Endothelial cell (in vitro differentiated cells): ENCODE data around the gene ERICH6B. TPM values are rescaled to one million over a fixed set of nuclear protein-coding genes. Genes with fewer than 3 reads are reported as not detected.

ENCODE experiments used
- DNase-seq: peaks from one replicate; pipeline ENCODE4 v3.0.0; 2021; ENCODE audit warnings: low spot score
- H3K27ac Mint-ChIP-seq: one replicate; pipeline ENCODE4 v1.8.0; 2021; ENCODE audit warnings: mixed read lengths, inconsistent platforms; ENCODE audit not compliant: unreplicated experiment
- H3K27me3 Mint-ChIP-seq: one replicate; pipeline ENCODE4 v1.8.0; 2021; ENCODE audit warnings: mild to moderate bottlenecking, moderate library complexity, mixed read lengths, inconsistent platforms; ENCODE audit not compliant: unreplicated experiment
- H3K36me3 Mint-ChIP-seq: one replicate; pipeline ENCODE4 v1.8.0; 2021; ENCODE audit warnings: mild to moderate bottlenecking, low read depth, mixed read lengths, inconsistent platforms; ENCODE audit not compliant: unreplicated experiment
- H3K4me1 Mint-ChIP-seq: one replicate; pipeline ENCODE4 v1.8.0; 2021; ENCODE audit warnings: mild to moderate bottlenecking, mixed read lengths, inconsistent platforms; ENCODE audit not compliant: unreplicated experiment
- H3K4me3 Mint-ChIP-seq: one replicate; pipeline ENCODE4 v1.8.0; 2021; ENCODE audit warnings: mild to moderate bottlenecking, mixed read lengths, inconsistent platforms; ENCODE audit not compliant: unreplicated experiment
- H3K9me3 Mint-ChIP-seq: one replicate; pipeline ENCODE4 v1.8.0; 2021; ENCODE audit warnings: mixed read lengths, inconsistent platforms; ENCODE audit not compliant: unreplicated experiment
- total RNA-seq: library from RNA; stranded (reverse); fragmentation: NEBNext Ultra II Directional; extraction: Animal tissue kit (Norgen Biotek cat#: 25700); gene quantifications from one replicate; pipeline ENCODE4 v1.2.1, GENCODE V29; 2021; ENCODE audit not compliant: unreplicated experiment
- TF ChIP-seq, protein P1 (sequence below): fragments of 200-600 bp; sonication (generic); IDR thresholded peaks from one replicate; pipeline ENCODE4 v1.5.0; 2021; ENCODE audit warnings: antibody characterized with exemption; ENCODE audit not compliant: unreplicated experiment

ERICH6B gene
- total RNA-seq, 1 donor from 2014 or later, result not detected

DNA sequence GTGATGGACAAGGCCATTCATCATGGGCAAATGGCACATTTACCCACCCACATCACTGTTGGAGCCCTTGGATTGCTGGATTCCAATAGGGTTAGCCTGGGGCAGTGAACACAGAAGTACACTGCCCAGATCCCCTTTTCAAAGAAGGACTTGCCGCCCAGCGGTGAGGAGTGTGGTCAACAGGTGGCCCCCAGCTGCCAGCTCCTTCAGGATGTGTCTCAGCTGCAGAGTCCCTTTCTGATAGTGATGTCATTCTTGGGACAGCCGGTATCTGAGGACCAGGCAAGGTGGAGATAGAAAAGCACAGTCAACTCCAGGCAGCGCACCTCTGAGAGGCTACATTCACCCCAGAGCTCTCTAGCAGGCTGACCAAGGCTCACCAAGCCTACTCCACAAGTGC is 16.9 kb downstream of the ERICH6B start:
- no peak overlapping the region for H3K27ac Mint-ChIP-seq
- DNase-seq, result no peak
- H3K9me3 Mint-ChIP-seq, result no peaks in the 10 kb centered on the region
- TF ChIP-seq, protein P1, sequence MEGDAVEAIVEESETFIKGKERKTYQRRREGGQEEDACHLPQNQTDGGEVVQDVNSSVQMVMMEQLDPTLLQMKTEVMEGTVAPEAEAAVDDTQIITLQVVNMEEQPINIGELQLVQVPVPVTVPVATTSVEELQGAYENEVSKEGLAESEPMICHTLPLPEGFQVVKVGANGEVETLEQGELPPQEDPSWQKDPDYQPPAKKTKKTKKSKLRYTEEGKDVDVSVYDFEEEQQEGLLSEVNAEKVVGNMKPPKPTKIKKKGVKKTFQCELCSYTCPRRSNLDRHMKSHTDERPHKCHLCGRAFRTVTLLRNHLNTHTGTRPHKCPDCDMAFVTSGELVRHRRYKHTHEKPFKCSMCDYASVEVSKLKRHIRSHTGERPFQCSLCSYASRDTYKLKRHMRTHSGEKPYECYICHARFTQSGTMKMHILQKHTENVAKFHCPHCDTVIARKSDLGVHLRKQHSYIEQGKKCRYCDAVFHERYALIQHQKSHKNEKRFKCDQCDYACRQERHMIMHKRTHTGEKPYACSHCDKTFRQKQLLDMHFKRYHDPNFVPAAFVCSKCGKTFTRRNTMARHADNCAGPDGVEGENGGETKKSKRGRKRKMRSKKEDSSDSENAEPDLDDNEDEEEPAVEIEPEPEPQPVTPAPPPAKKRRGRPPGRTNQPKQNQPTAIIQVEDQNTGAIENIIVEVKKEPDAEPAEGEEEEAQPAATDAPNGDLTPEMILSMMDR, result no peak
- no peaks in the 10 kb centered on the region for H3K36me3 Mint-ChIP-seq
- H3K27me3 Mint-ChIP-seq, result no peaks in the 10 kb centered on the region
- H3K4me3 Mint-ChIP-seq, result no peak overlapping the region
- H3K4me1 Mint-ChIP-seq, result no peaks in the 10 kb centered on the region

DNA sequence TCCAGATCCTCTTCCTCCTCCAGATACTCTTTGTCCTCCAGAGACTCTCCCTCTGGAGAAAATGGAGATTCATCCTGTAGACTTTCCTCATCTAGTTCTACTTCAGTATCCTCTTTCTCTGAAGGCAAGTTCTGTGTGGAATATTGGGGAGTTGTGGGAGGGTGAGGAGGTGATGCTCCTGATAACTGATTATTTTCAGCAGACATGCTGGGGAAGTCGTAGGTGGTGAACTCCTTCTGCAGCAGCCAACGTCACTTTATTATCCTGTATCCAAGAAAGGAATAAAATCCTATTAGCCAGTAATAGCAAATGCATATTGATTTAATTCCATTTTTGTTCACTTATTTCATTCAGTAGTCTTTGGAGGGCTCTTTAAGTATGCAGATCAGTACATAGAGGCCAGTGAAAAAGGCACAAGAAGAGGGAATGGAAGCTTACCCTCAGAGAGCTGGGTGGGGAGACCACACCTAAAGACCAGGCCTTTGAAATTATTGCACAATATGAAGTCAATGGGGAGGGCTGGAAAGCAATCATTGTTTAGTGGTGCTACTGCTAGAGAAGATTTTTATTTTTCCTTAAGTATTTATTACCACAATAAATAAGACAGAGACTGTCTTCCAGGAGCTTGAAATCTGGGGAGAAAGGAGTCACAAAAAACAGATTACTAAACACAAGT is 18.6 kb downstream of the ERICH6B start:
- H3K27me3 Mint-ChIP-seq, result no peaks in the 10 kb centered on the region
- H3K4me1 Mint-ChIP-seq, result no peaks in the 10 kb centered on the region

DNA sequence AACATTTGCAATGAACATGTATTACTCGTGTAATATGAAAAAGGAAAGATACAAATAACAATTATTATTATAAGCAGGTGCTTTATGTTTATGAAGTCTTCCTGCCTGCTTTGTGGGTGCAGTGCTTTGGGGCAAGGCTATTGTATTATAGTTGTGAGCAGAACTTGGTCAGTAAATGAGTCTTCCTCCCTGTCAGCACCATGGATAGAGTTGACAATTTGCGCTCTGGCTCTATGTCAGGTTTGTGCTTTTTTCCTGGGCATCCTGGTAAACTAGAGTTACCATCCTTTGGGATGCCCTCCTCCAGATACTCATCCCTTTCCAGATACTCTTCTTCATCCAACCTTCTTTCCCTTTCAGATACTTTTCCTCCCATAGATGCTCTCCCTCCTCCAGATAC is 19.6 kb downstream of the ERICH6B start:
- TF ChIP-seq, protein P1, result no peak
- no peak for DNase-seq
- no peaks in the 10 kb centered on the region for H3K9me3 Mint-ChIP-seq

More for the DNA sequence above, 18.6 kb downstream of the ERICH6B start:
- Mint-ChIP-seq H3K4me3 (no peak overlapping the region), H3K36me3 (no peaks in the 10 kb centered on the region), H3K27ac (no peak overlapping the region), H3K9me3 (no peaks in the 10 kb centered on the region)
- no peak for DNase-seq
- TF ChIP-seq, protein P1, result no peak

DNA sequence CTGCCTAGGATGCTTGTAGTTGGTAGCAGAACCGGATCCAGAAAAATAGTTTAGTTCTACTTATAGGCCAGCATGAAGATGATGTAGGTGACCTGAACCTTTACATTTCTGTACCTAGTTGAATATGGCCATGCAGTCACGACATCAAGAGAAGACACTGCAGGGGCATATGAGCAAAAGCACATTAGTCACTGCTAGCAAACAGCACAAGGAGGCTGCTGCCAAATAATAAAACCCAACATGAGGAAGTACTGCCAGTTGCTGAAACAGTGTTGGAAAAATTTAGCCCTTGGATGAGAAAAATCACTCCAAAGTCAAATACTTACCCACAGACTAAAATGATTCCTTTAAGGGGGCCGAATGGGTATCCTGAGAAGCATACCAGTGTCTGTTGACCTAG is 20.8 kb downstream of the ERICH6B start:
- TF ChIP-seq, protein P1, result no peak
- H3K27me3 Mint-ChIP-seq, result peaks cover 1% of the 10 kb centered on the region
- H3K4me3 Mint-ChIP-seq, result no peak overlapping the region
- H3K9me3 Mint-ChIP-seq, result no peaks in the 10 kb centered on the region
- DNase-seq, result no peak
- no peaks in the 10 kb centered on the region for H3K36me3 Mint-ChIP-seq
- no peaks in the 10 kb centered on the region for H3K4me1 Mint-ChIP-seq
- no peak overlapping the region for H3K27ac Mint-ChIP-seq

More for the DNA sequence above, 19.6 kb downstream of the ERICH6B start:
- H3K36me3 Mint-ChIP-seq, result no peaks in the 10 kb centered on the region
- H3K4me3 Mint-ChIP-seq, result no peak overlapping the region
- no peaks in the 10 kb centered on the region for H3K4me1 Mint-ChIP-seq
- H3K27me3 Mint-ChIP-seq, result no peaks in the 10 kb centered on the region
- H3K27ac Mint-ChIP-seq, result no peak overlapping the region

DNA sequence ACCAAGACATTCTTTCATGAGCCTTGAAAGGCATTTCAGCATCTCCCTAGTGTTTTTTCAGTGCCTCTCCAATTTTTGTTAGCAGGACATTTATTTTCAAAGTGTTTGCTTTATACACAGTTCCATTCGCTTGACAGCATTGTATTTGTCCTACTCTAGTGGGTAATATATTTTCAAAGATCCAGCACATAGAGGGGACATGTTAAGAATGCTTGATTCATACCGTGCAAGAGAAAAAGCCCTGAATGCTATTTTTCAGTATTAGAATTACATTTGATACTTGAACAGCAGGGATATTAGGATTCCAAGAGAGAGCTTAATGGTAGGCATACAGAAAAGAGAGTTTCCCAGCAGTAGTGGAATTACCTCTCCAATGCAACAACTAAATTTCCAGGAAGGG is 21.3 kb downstream of the ERICH6B start:
- H3K9me3 Mint-ChIP-seq, result no peaks in the 10 kb centered on the region
- DNase-seq, result no peak
- H3K4me3 Mint-ChIP-seq, result no peak overlapping the region
- H3K36me3 Mint-ChIP-seq, result no peaks in the 10 kb centered on the region
- H3K27ac Mint-ChIP-seq, result no peak overlapping the region
- peaks cover 1% of the 10 kb centered on the region for H3K27me3 Mint-ChIP-seq
- no peaks in the 10 kb centered on the region for H3K4me1 Mint-ChIP-seq
- TF ChIP-seq, protein P1, result no peak
